ENCODE measurements around the gene BORCS6.

DNA sequence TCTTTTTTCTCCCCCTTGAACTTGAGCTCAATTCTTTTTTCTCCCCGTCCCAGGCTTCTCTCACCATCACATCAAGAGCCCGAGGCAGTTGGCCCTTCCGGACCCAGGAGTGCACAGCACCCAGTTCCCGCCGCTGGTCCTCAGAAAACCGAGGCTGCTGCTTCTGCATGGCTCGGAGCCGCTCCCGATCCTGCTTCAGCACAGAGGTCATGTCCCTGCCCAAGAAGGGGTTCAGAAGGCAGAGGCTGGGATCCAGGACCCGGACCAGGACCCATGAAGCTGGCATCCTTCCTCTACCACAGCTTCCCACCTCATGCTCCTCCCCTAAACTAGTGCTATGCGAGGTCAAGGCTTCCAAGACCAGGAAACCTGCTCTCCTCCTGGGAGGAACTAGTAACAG lies 48.2 kb downstream of the BORCS6 start:
- no peak for TF ChIP-seq CTCF (IDR thresholded peaks at IDR 0.05; ENCODE audit: poor library complexity, severe bottlenecking)
- TF ChIP-seq, protein P1, sequence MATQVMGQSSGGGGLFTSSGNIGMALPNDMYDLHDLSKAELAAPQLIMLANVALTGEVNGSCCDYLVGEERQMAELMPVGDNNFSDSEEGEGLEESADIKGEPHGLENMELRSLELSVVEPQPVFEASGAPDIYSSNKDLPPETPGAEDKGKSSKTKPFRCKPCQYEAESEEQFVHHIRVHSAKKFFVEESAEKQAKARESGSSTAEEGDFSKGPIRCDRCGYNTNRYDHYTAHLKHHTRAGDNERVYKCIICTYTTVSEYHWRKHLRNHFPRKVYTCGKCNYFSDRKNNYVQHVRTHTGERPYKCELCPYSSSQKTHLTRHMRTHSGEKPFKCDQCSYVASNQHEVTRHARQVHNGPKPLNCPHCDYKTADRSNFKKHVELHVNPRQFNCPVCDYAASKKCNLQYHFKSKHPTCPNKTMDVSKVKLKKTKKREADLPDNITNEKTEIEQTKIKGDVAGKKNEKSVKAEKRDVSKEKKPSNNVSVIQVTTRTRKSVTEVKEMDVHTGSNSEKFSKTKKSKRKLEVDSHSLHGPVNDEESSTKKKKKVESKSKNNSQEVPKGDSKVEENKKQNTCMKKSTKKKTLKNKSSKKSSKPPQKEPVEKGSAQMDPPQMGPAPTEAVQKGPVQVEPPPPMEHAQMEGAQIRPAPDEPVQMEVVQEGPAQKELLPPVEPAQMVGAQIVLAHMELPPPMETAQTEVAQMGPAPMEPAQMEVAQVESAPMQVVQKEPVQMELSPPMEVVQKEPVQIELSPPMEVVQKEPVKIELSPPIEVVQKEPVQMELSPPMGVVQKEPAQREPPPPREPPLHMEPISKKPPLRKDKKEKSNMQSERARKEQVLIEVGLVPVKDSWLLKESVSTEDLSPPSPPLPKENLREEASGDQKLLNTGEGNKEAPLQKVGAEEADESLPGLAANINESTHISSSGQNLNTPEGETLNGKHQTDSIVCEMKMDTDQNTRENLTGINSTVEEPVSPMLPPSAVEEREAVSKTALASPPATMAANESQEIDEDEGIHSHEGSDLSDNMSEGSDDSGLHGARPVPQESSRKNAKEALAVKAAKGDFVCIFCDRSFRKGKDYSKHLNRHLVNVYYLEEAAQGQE (IDR thresholded peaks at IDR 0.05; ENCODE audit: borderline replicate concordance) = no peak
- no peak for TF ChIP-seq POLR2AphosphoS5 (IDR thresholded peaks at IDR 0.05)
- TF ChIP-seq EP300 (conservative IDR thresholded peaks at IDR 0.05; ENCODE audit: poor library complexity, severe bottlenecking) = no peak
